Ishikawa (cell line): Measurements from ENCODE around the gene MLKL.

Source experiments
- EGR1 ChIP-seq: IDR thresholded peaks from 2 replicates; pipeline ENCODE4 v1.6.1; 2012
- RAD21 ChIP-seq: IDR thresholded peaks from 2 replicates; pipeline ENCODE4 v1.6.1; 2012; ENCODE audit warnings: low read depth
- TAF1 ChIP-seq: IDR thresholded peaks from 2 replicates; pipeline ENCODE4 v1.6.1; 2012; ENCODE audit warnings: low read depth, mild to moderate bottlenecking
- TF ChIP-seq, protein P1 (sequence below): IDR thresholded peaks from 2 replicates; pipeline ENCODE4 v1.6.1; 2012; ENCODE audit warnings: low read depth, mild to moderate bottlenecking
- TF ChIP-seq, protein P2 (sequence below): IDR thresholded peaks from 2 replicates; pipeline ENCODE4 v1.6.1; 2012

DNA sequence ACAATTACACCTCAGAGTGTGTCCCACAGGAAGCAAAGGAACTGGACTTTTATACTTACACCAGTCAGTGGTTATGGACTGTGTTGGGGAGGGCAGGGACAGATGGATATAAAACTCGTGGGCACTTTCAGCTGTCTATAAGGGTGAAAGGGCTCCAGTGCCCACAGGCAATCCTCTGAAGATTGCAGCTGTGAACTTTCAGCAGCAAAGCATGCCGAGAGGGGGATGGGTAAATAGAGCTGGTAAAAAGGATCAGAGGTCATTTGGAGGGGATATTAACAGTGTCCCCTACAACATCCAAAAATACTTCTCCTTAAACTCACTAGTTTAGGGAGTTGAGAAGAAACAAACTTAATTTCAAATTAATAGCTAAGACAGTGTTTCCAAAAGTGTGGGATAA is 20.7 kb downstream of the MLKL start:
- TF ChIP-seq, protein P1, sequence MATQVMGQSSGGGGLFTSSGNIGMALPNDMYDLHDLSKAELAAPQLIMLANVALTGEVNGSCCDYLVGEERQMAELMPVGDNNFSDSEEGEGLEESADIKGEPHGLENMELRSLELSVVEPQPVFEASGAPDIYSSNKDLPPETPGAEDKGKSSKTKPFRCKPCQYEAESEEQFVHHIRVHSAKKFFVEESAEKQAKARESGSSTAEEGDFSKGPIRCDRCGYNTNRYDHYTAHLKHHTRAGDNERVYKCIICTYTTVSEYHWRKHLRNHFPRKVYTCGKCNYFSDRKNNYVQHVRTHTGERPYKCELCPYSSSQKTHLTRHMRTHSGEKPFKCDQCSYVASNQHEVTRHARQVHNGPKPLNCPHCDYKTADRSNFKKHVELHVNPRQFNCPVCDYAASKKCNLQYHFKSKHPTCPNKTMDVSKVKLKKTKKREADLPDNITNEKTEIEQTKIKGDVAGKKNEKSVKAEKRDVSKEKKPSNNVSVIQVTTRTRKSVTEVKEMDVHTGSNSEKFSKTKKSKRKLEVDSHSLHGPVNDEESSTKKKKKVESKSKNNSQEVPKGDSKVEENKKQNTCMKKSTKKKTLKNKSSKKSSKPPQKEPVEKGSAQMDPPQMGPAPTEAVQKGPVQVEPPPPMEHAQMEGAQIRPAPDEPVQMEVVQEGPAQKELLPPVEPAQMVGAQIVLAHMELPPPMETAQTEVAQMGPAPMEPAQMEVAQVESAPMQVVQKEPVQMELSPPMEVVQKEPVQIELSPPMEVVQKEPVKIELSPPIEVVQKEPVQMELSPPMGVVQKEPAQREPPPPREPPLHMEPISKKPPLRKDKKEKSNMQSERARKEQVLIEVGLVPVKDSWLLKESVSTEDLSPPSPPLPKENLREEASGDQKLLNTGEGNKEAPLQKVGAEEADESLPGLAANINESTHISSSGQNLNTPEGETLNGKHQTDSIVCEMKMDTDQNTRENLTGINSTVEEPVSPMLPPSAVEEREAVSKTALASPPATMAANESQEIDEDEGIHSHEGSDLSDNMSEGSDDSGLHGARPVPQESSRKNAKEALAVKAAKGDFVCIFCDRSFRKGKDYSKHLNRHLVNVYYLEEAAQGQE: no peak
- TF ChIP-seq, protein P2, sequence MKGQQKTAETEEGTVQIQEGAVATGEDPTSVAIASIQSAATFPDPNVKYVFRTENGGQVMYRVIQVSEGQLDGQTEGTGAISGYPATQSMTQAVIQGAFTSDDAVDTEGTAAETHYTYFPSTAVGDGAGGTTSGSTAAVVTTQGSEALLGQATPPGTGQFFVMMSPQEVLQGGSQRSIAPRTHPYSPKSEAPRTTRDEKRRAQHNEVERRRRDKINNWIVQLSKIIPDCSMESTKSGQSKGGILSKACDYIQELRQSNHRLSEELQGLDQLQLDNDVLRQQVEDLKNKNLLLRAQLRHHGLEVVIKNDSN: no peak
- TF ChIP-seq TAF1 (no peak), EGR1 (no peak), RAD21 (no peak)
